ENCODE data around the gene MARCHF3. TPM values are rescaled to one million over a fixed set of nuclear protein-coding genes. Genes with fewer than 3 reads are reported as not detected.

Gene MARCHF3
- total and polyA plus RNA-seq, 2 donors (not counting 3 experiments of a cell fraction or from before 2014, with no cell fraction given), result 31.9 to 35.0 TPM

DNA sequence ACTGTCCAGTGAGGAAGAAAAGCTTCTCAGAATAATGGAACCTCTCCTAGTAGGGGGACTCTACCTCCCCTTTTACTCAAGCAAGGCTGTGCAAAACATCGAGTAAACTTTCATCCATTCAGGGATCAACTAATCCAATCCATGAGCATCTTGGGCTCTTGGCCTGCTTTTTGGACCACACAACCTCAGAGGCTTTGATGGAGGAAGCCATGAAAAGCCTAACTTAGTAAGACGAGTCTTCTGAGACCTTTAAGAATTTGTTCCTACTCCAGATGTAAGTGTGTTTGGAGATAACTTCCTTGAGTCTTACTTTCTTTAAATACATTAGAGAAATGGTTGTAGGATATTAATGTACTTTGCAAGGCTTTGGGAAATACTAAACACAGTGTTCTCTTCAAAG lies 49.1 kb downstream of the MARCHF3 start:
- POLR2A ChIA-PET, result no interaction called here
- BruUV-seq (replicated peaks), result no TSS peak

DNA sequence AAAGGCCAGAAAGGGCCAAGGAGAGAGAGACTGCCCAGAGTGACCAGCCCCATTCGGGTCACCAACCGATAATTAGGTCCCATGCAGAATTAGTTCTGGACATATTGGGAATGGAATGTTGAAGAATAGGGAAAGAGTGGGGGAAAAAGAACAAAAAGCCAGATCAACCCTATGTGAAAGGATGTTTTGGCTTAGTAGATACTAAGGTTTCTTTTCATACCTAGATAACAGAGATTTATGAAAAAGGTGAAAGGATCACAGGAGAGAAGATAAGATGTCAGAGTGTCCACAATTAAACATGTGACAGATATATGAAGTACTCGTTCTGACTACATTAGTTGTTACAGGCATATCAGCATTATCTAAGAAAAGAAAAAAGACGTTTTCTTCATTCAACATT lies 52.1 kb downstream of the MARCHF3 start:
- H3K9me3 ChIP-seq (replicated peaks; ENCODE audit: control insufficient read depth, insufficient read depth, low read length), result no peaks in the 10 kb centered on the region
- FAIRE-seq (no peak), DNase-seq (ENCODE audit: low read depth, low spot score) (no peak)
- H3K9ac ChIP-seq (replicated peaks; ENCODE audit: extremely low read depth, insufficient read depth, low read length), result no peak overlapping the region
- intact Hi-C loops (cut with micrococcal nuclease), result no loop called here
- no peak overlapping the region for H3K4me2 ChIP-seq (ENCODE audit: insufficient read depth, low read length)
- dilution Hi-C loops (cut with MboI; ENCODE audit: extremely low pct_ligation_motif_present, low sequenced_read_pairs), result no loop called here
- H2AFZ ChIP-seq (ENCODE audit: low read depth, low read length), result no peak overlapping the region
- POLR2A ChIA-PET, result no interaction called here
- CTCF ChIA-PET, result no interaction called here
- H3K27ac ChIP-seq (ENCODE audit: insufficient read depth, low read depth, low read length), result no peak overlapping the region
- no peaks in the 10 kb centered on the region for H3K36me3 ChIP-seq (ENCODE audit: control insufficient read depth in 2 of 2, extremely low read depth in 1 of 2, insufficient read depth in 2 of 2, low read length in 2 of 2)
- H3K4me1 ChIP-seq (ENCODE audit: control insufficient read depth, extremely low read depth, insufficient read depth, low read length), result no peaks in the 10 kb centered on the region
- no peaks in the 10 kb centered on the region for H4K20me1 ChIP-seq (replicated peaks; ENCODE audit: control insufficient read depth, extremely low read depth, insufficient read depth, low read length)
- peaks cover 62% of the 10 kb centered on the region for H3K79me2 ChIP-seq (ENCODE audit: control insufficient read depth, insufficient read depth, low read length)
- BruUV-seq (replicated peaks), result no TSS peak
- TF ChIP-seq EZH2 (IDR thresholded peaks at IDR 0.05; ENCODE audit: borderline replicate concordance, low read depth, low read length, severe bottlenecking) (no peak), GATA2 (IDR thresholded peaks at IDR 0.05; ENCODE audit: insufficient read depth, insufficient read length, low read depth, low read length) (no peak), POLR2A (IDR thresholded peaks at IDR 0.05; ENCODE audit: low read depth, low read length) (no peak), POLR2AphosphoS5 (IDR thresholded peaks at IDR 0.05; ENCODE audit: insufficient read depth, low read depth, low read length) (no peak), FOS (IDR thresholded peaks at IDR 0.05; ENCODE audit: borderline replicate concordance, insufficient read depth, low read length) (no peak)
- TF ChIP-seq, protein P1, sequence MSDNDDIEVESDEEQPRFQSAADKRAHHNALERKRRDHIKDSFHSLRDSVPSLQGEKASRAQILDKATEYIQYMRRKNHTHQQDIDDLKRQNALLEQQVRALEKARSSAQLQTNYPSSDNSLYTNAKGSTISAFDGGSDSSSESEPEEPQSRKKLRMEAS (IDR thresholded peaks at IDR 0.05; ENCODE audit: insufficient read depth, insufficient read length), result no peak
- TF ChIP-seq, protein P2, sequence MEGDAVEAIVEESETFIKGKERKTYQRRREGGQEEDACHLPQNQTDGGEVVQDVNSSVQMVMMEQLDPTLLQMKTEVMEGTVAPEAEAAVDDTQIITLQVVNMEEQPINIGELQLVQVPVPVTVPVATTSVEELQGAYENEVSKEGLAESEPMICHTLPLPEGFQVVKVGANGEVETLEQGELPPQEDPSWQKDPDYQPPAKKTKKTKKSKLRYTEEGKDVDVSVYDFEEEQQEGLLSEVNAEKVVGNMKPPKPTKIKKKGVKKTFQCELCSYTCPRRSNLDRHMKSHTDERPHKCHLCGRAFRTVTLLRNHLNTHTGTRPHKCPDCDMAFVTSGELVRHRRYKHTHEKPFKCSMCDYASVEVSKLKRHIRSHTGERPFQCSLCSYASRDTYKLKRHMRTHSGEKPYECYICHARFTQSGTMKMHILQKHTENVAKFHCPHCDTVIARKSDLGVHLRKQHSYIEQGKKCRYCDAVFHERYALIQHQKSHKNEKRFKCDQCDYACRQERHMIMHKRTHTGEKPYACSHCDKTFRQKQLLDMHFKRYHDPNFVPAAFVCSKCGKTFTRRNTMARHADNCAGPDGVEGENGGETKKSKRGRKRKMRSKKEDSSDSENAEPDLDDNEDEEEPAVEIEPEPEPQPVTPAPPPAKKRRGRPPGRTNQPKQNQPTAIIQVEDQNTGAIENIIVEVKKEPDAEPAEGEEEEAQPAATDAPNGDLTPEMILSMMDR (IDR thresholded peaks at IDR 0.05; ENCODE audit: extremely low read depth in 1 of 2, insufficient read depth in 1 of 2, low read depth in 1 of 2, low read length in 2 of 2), result no peak
- H3K4me3 ChIP-seq (replicated peaks in 1 of 3; ENCODE audit: insufficient read depth in 1 of 3, low read depth in 1 of 3, low read length in 3 of 3), result no peak overlapping the region
- H3K27me3 ChIP-seq (ENCODE audit: control insufficient read depth in 2 of 2, insufficient read depth in 2 of 2, low read length in 2 of 2), result no peaks in the 10 kb centered on the region
- H3K9me1 ChIP-seq (replicated peaks; ENCODE audit: control insufficient read depth, extremely low read depth, insufficient read depth, low read length), result no peaks in the 10 kb centered on the region

More for the DNA sequence above, 49.1 kb downstream of the MARCHF3 start:
- H3K4me1 ChIP-seq (ENCODE audit: control insufficient read depth, extremely low read depth, insufficient read depth, low read length), result no peaks in the 10 kb centered on the region
- H3K9ac ChIP-seq (replicated peaks; ENCODE audit: extremely low read depth, insufficient read depth, low read length), result no peak overlapping the region
- CTCF ChIA-PET, result no interaction called here
- no peak overlapping the region for H3K27ac ChIP-seq (ENCODE audit: insufficient read depth, low read depth, low read length)
- H2AFZ ChIP-seq (ENCODE audit: low read depth, low read length), result no peak overlapping the region
- intact Hi-C loops (cut with micrococcal nuclease), result no loop called here
- no peaks in the 10 kb centered on the region for H3K36me3 ChIP-seq (ENCODE audit: control insufficient read depth in 2 of 2, extremely low read depth in 1 of 2, insufficient read depth in 2 of 2, low read length in 2 of 2)
- no peak for DNase-seq (ENCODE audit: low read depth, low spot score)
- no peak for FAIRE-seq
- no peak overlapping the region for H3K4me2 ChIP-seq (ENCODE audit: insufficient read depth, low read length)
- no peak for TF ChIP-seq FOS (IDR thresholded peaks at IDR 0.05; ENCODE audit: borderline replicate concordance, insufficient read depth, low read length)
- no peak for TF ChIP-seq POLR2AphosphoS5 (IDR thresholded peaks at IDR 0.05; ENCODE audit: insufficient read depth, low read depth, low read length)
- TF ChIP-seq, protein P1 (IDR thresholded peaks at IDR 0.05; ENCODE audit: insufficient read depth, insufficient read length), result no peak
- TF ChIP-seq JUN (IDR thresholded peaks at IDR 0.05; ENCODE audit: borderline replicate concordance, insufficient read depth, insufficient read length, low read depth), result no peak
- no peak for TF ChIP-seq MYC (IDR thresholded peaks at IDR 0.05; ENCODE audit: low read depth, low read length)
- no peak for TF ChIP-seq EZH2 (IDR thresholded peaks at IDR 0.05; ENCODE audit: borderline replicate concordance, low read depth, low read length, severe bottlenecking)
- no peak for TF ChIP-seq POLR2A (IDR thresholded peaks at IDR 0.05; ENCODE audit: low read depth, low read length)
- no peak for TF ChIP-seq GATA2 (IDR thresholded peaks at IDR 0.05; ENCODE audit: insufficient read depth, insufficient read length, low read depth, low read length)
- no peaks in the 10 kb centered on the region for H3K9me3 ChIP-seq (replicated peaks; ENCODE audit: control insufficient read depth, insufficient read depth, low read length)
- no peaks in the 10 kb centered on the region for H3K9me1 ChIP-seq (replicated peaks; ENCODE audit: control insufficient read depth, extremely low read depth, insufficient read depth, low read length)
- no peaks in the 10 kb centered on the region for H3K27me3 ChIP-seq (ENCODE audit: control insufficient read depth in 2 of 2, insufficient read depth in 2 of 2, low read length in 2 of 2)
- H4K20me1 ChIP-seq (replicated peaks; ENCODE audit: control insufficient read depth, extremely low read depth, insufficient read depth, low read length), result no peaks in the 10 kb centered on the region
- no peak overlapping the region for H3K4me3 ChIP-seq (replicated peaks in 1 of 3; ENCODE audit: insufficient read depth in 1 of 3, low read depth in 1 of 3, low read length in 3 of 3)
- dilution Hi-C loops (cut with MboI; ENCODE audit: extremely low pct_ligation_motif_present, low sequenced_read_pairs), result no loop called here
- peaks cover 68% of the 10 kb centered on the region for H3K79me2 ChIP-seq (ENCODE audit: control insufficient read depth, insufficient read depth, low read length)

Measured in endothelial cell of umbilical vein (primary cell).